HG03354 (cell line): ENCODE data around the gene CLIP1.
"Not testable (repeated sequence)": the region's sequence is repeated elsewhere in the genome, so short reads cannot be mapped to it uniquely, and the experiment has no call there.

Experiments used
- ATAC-seq: cut with Tn5 transposase; IDR thresholded peaks from one replicate; pipeline ENCODE4 v1.9.1; 2021; ENCODE audit warnings: mild to moderate bottlenecking; ENCODE audit not compliant: unreplicated experiment, poor library complexity, severe bottlenecking

Gene CLIP1

DNA sequence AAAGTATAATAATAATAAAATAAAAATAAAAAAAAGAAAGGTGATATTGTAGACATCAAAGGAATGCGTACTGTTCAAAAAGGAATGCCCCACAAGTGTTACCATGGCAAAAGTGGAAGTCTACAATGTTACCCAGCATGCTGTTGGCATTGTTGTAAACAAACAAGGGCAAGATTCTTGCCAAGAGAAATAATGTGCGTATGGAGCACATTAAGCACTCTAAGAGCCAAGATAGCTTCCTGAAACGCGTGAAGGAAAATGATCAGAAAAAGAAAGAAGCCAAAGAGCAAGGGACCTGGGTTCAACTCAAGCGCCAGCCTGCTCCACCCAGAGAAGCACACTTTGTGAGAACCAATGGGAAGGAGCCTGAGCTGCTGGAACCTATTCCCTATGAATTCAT lies 57.2 kb downstream of the CLIP1 start:
- ATAC-seq: not testable (repeated sequence)

DNA sequence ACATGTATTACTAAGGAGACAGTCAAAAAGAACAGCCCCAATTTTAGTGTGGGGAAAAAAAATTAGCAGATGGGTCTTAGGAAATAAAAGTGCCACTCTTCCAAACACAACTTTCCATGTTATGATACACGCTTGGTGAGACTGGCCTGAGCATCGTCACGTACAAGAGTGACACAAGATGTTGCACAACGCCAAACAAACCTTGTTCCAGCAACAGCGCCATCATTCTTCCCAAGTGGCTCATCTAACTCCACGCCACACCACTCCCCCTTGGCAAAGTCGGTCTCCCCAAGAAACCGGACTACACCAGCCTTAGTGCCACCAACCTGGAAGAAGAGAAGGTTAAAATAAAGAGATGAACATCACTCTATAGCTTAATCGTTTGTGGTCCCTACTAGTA lies 58.7 kb downstream of the CLIP1 start:
- no peak for ATAC-seq

DNA sequence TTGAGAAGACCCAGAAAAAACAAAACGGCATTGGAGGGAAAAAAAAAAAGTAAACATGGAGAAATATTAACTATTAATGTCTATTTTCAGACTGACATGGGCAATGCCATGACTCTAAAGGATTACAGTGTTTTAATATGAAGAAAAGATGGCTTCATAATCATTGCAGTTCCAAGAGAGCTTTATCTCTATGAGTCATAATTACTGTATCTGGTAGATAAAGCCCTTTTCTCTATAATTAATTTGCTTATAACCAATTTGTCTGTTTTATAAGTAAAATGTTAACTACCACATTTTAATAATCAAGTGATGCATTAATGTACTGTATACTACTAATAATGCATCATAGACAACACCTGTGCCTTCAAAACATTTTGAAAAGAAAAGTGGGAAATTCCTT lies 59.7 kb downstream of the CLIP1 start:
- ATAC-seq: no peak

DNA sequence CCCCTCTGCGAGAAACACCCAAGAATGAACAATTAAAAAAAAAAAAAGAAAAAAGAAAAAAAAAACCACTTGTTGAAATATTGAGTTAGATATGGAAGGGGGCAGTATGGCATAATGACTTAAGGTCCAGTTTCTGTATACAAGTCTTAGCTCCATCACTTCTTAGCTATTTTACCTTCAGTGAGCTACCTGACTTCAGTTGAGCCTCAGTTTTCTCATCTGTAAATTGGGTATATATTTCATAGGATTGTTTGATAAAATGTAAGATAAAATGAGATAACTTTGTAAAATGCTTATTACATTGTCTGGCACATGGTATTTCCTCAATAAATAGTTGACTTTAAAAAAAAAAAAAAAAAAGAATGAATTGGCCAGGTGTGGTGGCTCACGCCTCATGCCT lies 64.1 kb downstream of the CLIP1 start:
- not testable (repeated sequence) for ATAC-seq

DNA sequence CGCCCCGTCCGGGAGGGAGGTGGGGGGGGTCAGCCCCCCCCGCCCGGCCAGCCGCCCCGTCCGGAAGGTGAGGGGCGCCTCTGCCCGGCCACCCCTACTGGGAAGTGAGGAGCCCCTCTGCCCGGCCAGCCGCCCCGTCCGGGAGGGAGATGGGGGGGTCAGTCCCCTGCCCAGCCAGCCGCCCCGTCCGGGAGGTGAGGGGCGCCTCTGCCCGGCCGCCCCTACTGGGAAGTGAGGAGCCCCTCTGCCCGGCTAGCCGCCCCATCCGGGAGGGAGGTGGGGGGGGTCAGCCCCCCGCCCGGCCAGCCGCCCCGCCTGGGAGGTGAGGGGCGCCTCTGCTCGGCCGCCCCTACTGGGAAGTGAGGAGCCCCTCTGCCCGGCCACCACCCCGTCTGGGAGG lies 64.9 kb downstream of the CLIP1 start:
- not testable (repeated sequence) for ATAC-seq

DNA sequence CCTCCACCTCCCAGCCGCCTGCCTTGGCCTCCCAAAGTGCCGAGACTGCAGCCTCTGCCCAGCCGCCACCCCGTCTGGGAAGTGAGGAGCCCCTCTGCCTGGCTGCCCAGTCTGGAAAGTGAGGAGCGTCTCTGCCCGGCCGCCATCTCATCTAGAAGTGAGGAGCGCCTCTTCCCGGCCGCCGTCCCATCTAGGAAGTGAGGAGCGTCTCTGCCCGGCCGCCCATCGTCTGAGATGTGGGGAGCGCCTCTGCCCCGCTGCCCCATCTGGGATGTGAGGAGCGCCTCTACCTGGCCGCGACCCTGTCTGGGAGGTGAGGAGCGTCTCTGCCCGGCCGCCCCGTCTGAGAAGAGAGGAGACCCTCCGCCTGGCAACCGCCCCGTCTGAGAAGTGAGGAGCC lies 65.5 kb downstream of the CLIP1 start:
- not testable (repeated sequence) for ATAC-seq

DNA sequence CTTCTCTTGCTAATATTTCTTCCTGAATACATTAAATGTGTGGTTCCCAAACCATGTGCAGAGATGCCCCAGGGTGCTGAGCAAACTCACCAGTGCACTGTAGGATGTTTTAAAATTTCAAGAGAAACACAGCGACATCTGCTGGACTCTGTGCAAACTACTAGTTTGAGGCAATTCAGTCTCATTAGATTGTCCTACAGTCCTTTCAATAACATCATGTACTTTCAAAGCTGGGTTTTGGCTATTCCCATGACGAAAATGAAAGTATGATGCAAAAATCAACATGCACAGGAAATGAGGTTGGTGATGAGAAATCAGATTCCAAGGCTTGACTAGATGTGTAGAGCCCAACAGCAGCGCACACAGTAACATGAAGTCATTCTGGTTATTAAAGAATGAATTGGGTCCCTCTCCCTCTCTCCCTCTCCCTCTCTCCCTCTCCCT lies 66.3 kb downstream of the CLIP1 start:
- peak; percentile 58 for ATAC-seq

DNA sequence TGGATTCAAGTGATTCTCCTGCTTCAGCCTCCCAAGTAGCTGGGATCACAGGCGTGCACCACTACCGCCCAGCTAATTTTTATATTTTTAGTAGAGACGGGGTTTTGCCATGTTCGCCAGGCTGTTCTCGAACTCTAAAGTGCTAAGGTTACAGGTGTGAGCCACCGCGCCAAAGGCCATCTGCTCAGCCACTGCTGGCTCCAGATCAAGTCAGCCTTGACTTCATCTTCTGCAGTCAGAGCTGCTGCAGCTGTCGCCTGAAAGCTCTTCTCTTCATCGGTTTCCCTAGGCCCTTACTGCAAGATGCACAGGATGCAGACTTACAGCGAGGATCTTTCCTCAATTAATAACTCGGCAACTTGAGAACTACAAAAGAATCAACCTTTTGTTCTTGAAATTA lies 66.8 kb downstream of the CLIP1 start:
- no peak for ATAC-seq

DNA sequence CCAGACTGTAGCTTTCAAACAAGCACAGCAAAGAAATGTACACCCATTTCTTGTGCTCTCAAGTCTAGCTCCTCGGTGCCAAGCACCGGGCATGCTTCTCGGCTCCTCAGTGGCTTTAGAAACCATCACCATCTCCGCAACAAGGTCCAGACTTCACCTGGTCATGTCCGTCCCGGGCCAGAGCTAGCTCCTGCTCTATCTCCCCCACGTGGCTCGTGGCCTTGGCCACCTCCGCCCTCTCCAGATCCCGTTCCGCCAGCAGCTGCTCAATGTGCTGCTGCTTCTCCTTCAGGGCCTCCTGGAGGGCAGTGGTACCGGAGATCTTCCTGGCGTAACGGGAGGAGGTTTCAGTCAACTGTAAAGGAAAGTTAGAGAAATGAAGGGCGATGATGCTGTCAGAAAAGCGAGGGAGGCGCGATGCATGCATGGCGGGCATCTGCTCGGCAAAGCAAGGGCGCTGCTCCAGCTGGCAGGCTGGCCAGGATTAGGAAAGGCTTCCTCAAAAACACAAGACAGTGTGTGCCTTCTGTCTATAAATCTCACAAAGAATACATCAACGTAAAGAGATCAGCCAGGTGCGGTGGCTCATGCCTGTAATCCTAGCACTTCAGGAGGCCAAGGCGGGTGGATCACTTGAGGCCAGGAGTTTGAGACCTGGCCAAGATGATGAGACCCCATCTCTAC lies 67.4 kb downstream of the CLIP1 start:
- no peak for ATAC-seq

DNA sequence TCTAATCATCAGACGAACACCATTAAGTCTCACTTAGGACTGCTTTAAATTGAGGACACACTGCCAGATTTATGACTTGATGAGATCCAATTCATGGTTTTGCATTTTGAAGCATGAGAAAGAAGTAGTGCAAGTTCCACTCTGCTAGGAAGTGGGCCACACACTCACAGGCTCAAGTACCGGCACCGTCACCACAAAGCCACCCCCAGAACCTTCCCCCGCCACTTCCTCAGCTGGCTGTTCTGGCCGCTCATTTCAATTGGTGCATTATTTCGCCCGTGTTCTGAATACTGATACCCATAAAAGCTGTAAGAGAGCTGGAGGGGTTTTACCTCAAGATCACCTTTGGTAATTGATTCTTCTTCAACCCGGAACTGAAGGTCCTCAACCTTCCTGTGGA lies 70.1 kb downstream of the CLIP1 start:
- no peak for ATAC-seq

DNA sequence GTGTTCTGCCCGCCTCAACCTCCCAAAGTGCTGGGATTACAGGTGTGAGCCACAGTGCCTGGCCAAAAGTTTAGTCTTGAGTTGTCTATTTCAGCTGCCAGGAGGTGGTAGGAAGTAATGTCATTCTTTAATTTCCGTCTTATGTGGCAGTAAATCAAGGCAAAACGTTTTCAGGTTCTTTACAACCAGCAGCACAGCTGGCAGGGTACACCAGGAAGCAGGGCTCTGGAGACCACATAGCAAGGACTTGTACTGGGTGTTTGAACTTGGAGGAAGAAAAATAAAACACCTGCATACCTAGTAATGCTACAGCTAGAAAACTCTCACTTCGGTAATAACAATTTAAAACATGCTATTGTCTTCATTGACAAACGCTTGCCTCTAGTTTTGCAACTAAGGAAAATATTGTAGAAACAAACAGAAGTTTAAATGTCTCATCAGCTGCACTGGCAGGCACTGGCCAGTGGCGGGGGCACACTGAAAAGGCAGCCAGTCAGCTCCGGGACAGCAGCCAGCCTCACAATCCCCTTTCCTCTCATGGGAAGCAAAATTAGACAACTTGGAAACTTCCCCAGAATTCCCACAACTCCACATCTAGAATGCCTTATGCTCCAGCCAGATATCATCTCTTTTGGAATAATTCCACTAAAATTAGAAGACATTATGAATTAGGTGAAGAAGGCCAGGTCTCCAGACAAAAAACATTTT lies 72.2 kb downstream of the CLIP1 start:
- no peak for ATAC-seq

DNA sequence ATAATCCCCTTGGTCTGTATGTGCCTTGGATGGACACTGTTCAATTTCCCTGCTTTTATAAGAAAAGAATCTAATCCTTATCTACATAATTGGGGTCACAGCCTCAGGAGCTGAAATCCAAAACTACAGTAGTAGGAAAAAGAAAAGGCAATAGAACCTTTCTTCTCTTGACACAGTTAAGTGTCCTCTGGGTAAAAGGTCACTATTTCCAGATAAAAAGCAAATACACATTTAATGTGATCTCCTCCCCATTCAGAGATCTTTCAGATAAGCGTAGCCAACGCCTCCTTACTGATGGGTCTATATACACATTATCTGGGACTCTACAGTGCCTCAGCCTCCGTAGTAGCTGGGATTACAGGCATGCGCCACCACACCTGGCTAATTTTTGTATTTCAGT lies 73.4 kb downstream of the CLIP1 start:
- ATAC-seq: no peak

DNA sequence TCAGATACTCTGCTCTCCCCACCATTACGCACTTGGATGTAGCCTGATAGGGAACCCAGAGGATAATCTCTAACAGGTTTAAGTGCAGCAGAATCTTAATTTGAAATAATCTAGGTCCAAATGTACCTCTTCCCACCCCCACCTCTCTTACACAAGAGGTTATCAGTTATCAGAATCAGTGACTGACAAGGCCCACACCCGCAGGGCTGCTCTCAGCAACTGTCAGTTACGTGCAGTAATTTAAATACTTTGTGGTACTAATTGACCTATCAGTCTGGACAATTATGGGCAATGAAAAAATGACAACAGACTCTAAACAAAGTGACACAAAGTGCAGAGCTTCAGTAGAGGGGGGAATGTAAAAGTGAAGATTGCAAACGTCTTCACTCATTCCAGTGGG lies 74.0 kb downstream of the CLIP1 start:
- ATAC-seq: no peak

DNA sequence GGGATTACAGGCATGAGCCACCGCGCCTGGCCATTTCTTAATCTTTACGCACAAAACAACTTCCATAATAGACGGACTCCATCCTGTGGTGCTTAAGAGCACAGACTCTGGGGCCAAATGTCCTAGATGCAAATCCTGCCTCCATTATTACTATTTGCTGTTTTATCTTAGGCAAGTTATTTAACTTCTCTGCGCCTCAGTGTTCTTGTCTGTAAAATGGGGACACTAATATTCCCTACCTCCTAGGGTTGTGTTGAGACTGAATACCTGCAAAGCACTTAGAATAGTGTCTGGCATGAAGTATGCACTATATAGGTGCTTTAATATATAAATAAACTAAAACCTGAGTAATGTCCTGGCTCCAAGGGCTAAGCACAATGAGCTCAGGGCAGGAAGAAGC lies 76.4 kb downstream of the CLIP1 start:
- no peak for ATAC-seq

DNA sequence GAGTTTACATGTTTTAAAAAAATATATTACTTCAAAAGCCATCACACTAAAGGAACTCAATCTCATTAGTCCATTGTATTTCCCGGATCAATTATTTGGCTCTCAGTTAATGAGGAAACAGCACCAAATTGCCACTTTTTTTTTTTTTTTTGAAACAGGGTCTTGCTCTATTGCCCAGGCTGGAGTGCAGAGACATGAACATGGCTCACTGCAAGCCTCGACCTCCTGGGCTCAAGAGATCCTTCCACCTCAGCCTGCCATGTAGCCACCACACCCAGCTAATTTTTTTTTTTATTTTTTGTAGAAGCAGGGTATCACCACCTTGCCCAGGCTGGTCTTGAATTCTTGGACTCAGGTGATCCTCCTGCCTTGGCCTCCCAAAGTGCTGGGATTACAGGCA lies 77.4 kb downstream of the CLIP1 start:
- ATAC-seq: no peak

DNA sequence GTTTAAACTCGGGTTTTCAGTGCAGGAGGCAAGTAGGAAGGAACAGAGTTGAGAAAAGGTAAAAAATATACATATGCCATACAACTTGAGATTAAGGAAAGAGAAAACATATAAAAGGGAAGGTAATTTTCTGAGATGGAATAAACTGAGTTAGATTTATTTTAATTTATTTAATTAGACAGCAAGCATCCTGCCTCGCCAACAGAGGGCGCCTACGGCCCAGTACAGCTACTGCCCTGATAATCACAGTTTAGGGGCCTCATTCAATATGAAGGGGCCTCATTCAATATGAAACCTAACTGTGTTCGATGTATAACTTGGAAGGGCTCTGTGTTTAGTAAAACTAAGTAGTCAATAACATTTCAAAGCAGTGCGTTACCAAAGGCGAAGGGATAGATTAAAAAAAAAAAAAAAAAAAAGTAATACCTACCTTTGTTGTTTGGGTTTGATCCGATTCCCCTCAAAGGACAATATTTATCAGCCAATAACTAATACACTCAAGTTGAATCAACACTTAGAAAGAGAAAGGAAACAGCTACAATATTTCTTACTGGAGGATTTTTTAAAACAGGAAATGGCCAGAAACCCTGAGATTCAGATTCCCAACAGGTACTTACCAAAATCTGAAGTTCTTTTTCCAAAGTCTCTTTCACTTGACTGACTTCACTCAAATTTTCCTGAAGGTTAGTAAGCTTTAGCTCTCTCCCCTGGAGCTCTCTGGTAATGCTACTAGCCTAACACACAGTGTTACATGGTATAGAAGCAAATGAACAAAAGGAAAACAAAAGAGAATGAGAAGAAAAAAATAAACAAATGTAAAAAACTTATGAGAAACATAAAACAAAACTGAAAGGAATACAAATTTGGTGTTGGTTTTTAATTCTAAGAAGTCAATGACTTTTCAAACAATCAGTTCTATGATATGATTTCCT lies 86.2 kb downstream of the CLIP1 start:
- no peak for ATAC-seq

DNA sequence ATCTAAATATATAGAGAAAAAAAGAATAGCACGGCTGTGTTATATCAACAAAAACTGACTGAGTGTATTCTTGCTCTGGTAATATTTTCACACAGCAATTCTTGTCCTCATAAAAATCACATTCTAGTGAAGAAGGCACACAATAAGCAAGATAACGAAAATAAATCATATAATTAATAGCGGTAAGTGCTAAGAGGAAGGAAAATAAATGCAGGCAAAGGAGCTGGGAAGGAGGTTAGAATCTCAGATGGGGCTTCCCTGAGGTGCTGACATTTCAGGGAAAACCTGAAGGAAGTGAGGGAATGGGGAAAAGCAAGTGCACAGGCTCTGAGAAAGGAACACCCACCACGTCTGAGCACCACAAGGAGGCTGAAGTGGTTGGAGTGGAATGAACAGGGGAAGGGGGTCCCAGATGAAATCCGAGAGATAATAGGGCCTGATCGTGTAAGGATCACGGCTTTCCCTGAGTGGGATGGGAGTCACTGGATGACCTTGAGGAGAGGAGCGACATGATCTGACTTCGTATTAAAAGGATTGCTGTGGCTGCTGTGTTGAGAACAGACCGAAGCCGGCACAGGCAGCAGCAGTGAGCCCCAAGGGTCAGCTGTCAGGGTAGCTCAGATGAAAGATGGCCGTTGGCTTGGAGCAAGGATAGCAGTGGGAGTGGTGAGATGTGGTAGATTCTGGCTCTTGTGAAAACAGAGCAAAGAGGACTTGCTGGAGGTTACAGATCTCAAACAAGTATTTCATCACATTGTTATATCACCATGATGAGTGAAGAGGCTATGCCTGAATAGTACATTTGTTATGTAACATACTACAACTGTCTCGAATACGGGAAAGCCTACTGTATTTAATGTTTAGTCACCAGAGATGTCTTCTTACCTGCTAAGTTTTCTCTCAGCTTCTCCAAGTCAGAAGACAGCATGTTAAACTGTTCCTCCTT lies 89.1 kb downstream of the CLIP1 start:
- ATAC-seq: no peak

DNA sequence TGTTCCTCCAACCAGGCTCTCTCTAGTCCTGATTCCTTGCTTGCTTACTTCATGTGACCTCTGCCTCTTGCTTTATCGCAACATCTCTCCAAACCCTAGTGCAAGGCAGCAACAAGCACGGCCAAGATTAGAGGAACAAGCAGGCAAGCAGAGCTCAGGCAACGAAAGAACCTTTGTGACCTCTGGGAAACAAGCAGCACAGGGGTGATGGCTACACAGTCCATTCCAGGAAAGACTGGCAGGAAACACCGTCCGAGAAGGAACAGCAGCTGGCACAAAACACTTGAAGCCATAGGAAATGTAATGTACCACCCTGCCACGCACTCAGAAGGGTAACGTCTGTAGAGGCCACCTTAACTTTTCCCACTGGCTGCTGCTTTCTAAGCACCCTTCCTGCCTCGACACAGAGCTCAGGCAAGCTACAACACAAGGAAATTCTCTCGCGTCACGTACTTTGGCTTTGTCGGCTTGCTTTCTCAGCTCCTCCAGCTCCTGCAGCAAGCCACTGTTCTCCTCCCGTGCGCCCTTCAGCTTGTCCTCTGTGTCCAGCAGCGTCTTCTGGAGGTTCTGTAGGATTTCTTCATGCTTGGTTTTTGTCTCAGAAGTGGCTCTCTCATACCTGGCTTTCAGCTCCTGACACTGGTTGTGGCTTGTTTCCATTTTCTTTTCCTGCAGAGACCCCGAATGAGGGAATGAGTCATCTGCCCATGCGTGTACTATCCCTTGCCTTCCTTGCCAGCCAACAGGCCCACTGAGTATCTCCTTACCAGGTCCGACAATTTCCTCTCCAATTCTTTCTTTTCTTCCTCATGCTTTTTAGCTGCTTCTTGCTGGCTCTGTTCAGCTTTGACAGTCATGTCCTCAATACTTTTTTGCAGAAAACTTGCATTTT lies 94.7 kb downstream of the CLIP1 start:
- ATAC-seq: no peak

DNA sequence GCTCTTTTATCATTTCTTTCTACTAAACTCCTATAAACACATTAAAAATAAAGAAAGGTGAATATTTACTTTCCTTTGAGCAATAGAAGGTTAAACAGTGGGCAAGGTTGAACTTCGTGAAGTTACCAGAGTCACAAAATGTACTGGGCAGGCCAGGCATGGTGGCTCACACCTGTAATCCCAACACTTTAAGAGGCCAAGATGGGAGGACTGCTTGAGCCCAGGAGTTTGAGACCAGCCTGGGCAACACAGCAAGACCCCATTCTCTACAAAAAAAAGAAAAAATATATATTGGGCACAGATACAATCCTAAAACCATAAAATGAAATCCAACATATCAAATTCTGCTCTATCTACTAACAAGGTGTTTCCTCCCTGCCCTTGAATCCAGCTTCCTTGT lies 95.5 kb downstream of the CLIP1 start:
- no peak for ATAC-seq
